ENCODE measurements around the gene CBX1. TPM values are rescaled to one million over a fixed set of nuclear protein-coding genes. Genes with fewer than 3 reads are reported as not detected.

Gene CBX1
- total and polyA plus RNA-seq, 2 of the 4 experiments (the other 2 are of a cell fraction): 35.0 to 54.9 TPM

DNA sequence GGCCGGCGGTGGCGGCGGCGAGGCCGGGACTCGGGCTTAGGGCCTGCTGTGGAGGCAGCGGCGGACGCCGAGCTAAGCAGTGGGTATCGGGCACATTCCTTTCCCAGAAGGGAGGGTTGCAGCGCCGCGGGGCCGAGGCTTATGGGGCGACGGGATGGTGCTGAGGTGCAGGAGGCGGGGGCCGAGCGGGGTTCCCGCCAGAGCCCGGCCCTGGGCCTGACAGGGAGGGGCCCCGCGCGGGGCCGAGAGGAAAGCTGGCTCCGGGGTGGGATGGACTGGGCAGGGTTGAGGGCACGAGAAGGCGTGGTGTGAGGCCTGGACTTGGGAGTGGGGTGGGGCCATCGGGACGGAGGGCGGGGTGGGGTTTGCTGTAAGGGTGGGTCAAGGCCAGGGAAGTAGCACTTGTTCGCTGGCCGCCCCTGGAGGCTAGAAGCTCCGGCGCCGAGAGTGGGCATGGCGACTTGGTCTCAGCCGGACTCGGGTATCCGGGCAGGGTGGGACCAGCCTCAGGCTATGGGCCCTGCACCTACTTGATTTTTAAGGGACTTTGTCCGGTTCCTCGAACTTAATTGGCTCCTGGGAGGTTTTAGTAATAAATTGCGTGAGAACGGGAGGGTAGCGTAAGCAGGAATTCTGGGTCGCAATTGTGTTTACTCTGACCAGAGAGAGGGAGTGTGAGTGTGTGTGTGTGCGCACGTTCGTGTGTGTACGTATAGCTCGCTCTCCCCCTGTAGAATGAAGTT is 52.7 kb downstream of the CBX1 start:
- peaks cover 26% of the 10 kb centered on the region for H3K36me3 ChIP-seq (ENCODE audit: control insufficient read depth, insufficient read depth, low read length)
- no peaks in the 10 kb centered on the region for H3K27me3 ChIP-seq (ENCODE audit: control insufficient read depth, insufficient read depth, low read length)
- peak overlapping the region; percentile 95 for H3K27ac ChIP-seq (ENCODE audit: insufficient read depth, low read length)
- intact Hi-C loops (cut with micrococcal nuclease): loop anchor here (1.0 to 5.0 kb wide), 2 partner anchors 23 to 444 kb away; no protein-coding TSS in a partner anchor
- peaks cover 34% of the 10 kb centered on the region for H4K20me1 ChIP-seq (ENCODE audit: insufficient read depth, low read length)
- H4K91ac ChIP-seq (ENCODE audit: insufficient read depth, low read depth, low read length): peak overlapping the region; percentile 90
- peak overlapping the region; percentile 99 for H3K4ac ChIP-seq (ENCODE audit: low read depth, low read length)
- H2BK120ac ChIP-seq (ENCODE audit: low read depth, low read length): peak overlapping the region; percentile 78
- peak overlapping the region; percentile 95 for H3K23ac ChIP-seq (ENCODE audit: low read depth, low read length)
- peak overlapping the region; percentile 90 for H3K9ac ChIP-seq (ENCODE audit: low read depth, low read length)
- ATAC-seq (ENCODE audit: low read depth) (peak; percentile 78), DNase-seq (peak; percentile 90)
- H3K14ac ChIP-seq (replicated peaks; ENCODE audit: low read depth, low read length): peak overlapping the region; percentile 97
- H3K4me3 ChIP-seq (ENCODE audit: insufficient read depth, low read depth, low read length): peak overlapping the region; percentile 86
- H3K9me1 ChIP-seq (ENCODE audit: insufficient read depth, low read length): peaks cover 29% of the 10 kb centered on the region
- H4K5ac ChIP-seq (ENCODE audit: low read depth, low read length): peak overlapping the region; percentile 76
- H3K9me3 ChIP-seq (ENCODE audit: control insufficient read depth, insufficient read depth, low read length): no peaks in the 10 kb centered on the region
- 0% methylated on average over 31 of the region's 53 CpGs; no CpG with 5 or more reads in 1 of the 2 experiments for WGBS, 2 experiments (ENCODE audit: extremely low coverage in 2 of 2, insufficient read length in 1 of 2)
- H2AK5ac ChIP-seq (ENCODE audit: low read depth, low read length): peak overlapping the region; percentile 96
- peak overlapping the region; percentile 99 for H2AFZ ChIP-seq (replicated peaks; ENCODE audit: low read length, poor library complexity)
- H3K4me1 ChIP-seq (ENCODE audit: control insufficient read depth, insufficient read depth, low read length): peaks cover 31% of the 10 kb centered on the region
- H2BK5ac ChIP-seq (ENCODE audit: low read depth, low read length, poor library complexity, severe bottlenecking): peak overlapping the region; percentile 98
- POLR2A ChIA-PET (ENCODE audit: unreplicated experiment): interaction anchor here (0.6 to 1.3 kb wide), 5 partner anchors 15 to 1757 kb away, joined by 3 to 5 read pairs (median 3); no protein-coding TSS in a partner anchor
- peaks cover 21 to 72% of the 10 kb centered on the region in 2 experiments for H3K79me1 ChIP-seq (ENCODE audit: low read depth in 1 of 2, low read length in 2 of 2)
- peak overlapping the region; percentile 17 to 98 for H4K8ac ChIP-seq (ENCODE audit: low read depth in 2 of 2, low read length in 2 of 2)
- peak overlapping the region; percentile 80 for H3K18ac ChIP-seq (ENCODE audit: low read depth, low read length)
- H2BK20ac ChIP-seq (ENCODE audit: low read depth, low read length): 0 out of 2 replicates have a peak overlapping the region, but pooled peaks have one; percentile 6
- peak overlapping the region; percentile 84 for H3K56ac ChIP-seq (ENCODE audit: extremely low read depth, insufficient read depth, low read length)
- H3K4me2 ChIP-seq (ENCODE audit: low read depth, low read length): peak overlapping the region; percentile 79
- dilution Hi-C loops (cut with HindIII; ENCODE audit: low sequenced_read_pairs, unreplicated experiment): no loop called here
- in situ Hi-C loops (cut with MboI; ENCODE audit: low sequenced_read_pairs): no loop called here
- H2AK9ac ChIP-seq (replicated peaks; ENCODE audit: low read depth, low read length, poor library complexity): peak overlapping the region; percentile 100
- BruUV-seq (replicated peaks): no TSS peak
- CTCF ChIA-PET: interaction anchor here (1.2 kb wide), 1 partner anchor 23 kb away, joined by 6 read pairs; no protein-coding TSS in a partner anchor
- peak overlapping the region; percentile 4; the same call in 1 of the 3 replicates for H2BK15ac ChIP-seq (ENCODE audit: low read depth, low read length)
- TF ChIP-seq, protein P1, sequence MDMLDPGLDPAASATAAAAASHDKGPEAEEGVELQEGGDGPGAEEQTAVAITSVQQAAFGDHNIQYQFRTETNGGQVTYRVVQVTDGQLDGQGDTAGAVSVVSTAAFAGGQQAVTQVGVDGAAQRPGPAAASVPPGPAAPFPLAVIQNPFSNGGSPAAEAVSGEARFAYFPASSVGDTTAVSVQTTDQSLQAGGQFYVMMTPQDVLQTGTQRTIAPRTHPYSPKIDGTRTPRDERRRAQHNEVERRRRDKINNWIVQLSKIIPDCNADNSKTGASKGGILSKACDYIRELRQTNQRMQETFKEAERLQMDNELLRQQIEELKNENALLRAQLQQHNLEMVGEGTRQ (IDR thresholded peaks at IDR 0.05; ENCODE audit: low read depth, low read length): no peak
- TF ChIP-seq CHD1 (IDR thresholded peaks at IDR 0.05; ENCODE audit: low read depth, low read length): peak; percentile 73; the same call in 1 of the 2 replicates
- no peak; the same call in 1 of the 2 replicates for TF ChIP-seq FOS (IDR thresholded peaks at IDR 0.05; ENCODE audit: low read depth, low read length)
- TF ChIP-seq RAD21 (IDR thresholded peaks at IDR 0.05; ENCODE audit: low read length): no peak
- peak; percentile 97 for TF ChIP-seq POLR2A (IDR thresholded peaks at IDR 0.05; ENCODE audit: low read depth, low read length)
- TF ChIP-seq MAZ (IDR thresholded peaks at IDR 0.05; ENCODE audit: borderline replicate concordance, low read depth, low read length): 0 out of 2 replicates have a peak, but pooled peaks have one; percentile 33
- TF ChIP-seq, protein P2, sequence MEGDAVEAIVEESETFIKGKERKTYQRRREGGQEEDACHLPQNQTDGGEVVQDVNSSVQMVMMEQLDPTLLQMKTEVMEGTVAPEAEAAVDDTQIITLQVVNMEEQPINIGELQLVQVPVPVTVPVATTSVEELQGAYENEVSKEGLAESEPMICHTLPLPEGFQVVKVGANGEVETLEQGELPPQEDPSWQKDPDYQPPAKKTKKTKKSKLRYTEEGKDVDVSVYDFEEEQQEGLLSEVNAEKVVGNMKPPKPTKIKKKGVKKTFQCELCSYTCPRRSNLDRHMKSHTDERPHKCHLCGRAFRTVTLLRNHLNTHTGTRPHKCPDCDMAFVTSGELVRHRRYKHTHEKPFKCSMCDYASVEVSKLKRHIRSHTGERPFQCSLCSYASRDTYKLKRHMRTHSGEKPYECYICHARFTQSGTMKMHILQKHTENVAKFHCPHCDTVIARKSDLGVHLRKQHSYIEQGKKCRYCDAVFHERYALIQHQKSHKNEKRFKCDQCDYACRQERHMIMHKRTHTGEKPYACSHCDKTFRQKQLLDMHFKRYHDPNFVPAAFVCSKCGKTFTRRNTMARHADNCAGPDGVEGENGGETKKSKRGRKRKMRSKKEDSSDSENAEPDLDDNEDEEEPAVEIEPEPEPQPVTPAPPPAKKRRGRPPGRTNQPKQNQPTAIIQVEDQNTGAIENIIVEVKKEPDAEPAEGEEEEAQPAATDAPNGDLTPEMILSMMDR (conservative IDR thresholded peaks at IDR 0.05; ENCODE audit: low read depth, low read length): no peak
- TF ChIP-seq SMC3 (IDR thresholded peaks at IDR 0.05; ENCODE audit: low read depth, low read length): no peak
- no peak for TF ChIP-seq NFE2L2 (IDR thresholded peaks at IDR 0.05; ENCODE audit: low read depth, low read length)
- TF ChIP-seq MXI1 (IDR thresholded peaks at IDR 0.05; ENCODE audit: borderline replicate concordance, low read depth, low read length): no peak; the same call in 1 of the 2 replicates
- TF ChIP-seq BHLHE40 (IDR thresholded peaks at IDR 0.05; ENCODE audit: low read depth, low read length): peak; percentile 85
- no peak for TF ChIP-seq CEBPB (IDR thresholded peaks at IDR 0.05; ENCODE audit: low read depth, low read length)
- TF ChIP-seq RFX5 (IDR thresholded peaks at IDR 0.05; ENCODE audit: low read depth, low read length): no peak
